Measurements from ENCODE around the gene GORASP2.

GORASP2 gene

GRCh38 chr2:170922634-170923494, 6.2 kb upstream of the GORASP2 start:
- no peak for TF ChIP-seq CTCF (IDR thresholded peaks at IDR 0.05; ENCODE audit: insufficient read depth, low read depth, low read length, missing control alignments)
- DNase-seq (ENCODE audit: low read depth), result no peak

GRCh38 chr2:170923799-170924198, 5.3 kb upstream of the GORASP2 start:
- no peak for DNase-seq (ENCODE audit: low read depth)
- no peak for TF ChIP-seq CTCF (IDR thresholded peaks at IDR 0.05; ENCODE audit: insufficient read depth, low read depth, low read length, missing control alignments)
- no peak overlapping the region for H3K4me3 ChIP-seq (ENCODE audit: low read depth, low read length)

More at GRCh38 chr2:170922634-170923494, 6.2 kb upstream of the GORASP2 start:
- no peak overlapping the region for H3K4me3 ChIP-seq (ENCODE audit: low read depth, low read length)

GRCh38 chr2:170924969-170925368, 4.1 kb upstream of the GORASP2 start:
- no peak for TF ChIP-seq CTCF (IDR thresholded peaks at IDR 0.05; ENCODE audit: insufficient read depth, low read depth, low read length, missing control alignments)
- H3K4me3 ChIP-seq (ENCODE audit: low read depth, low read length), result no peak overlapping the region
- DNase-seq (ENCODE audit: low read depth), result peak; percentile 37

GRCh38 chr2:170925923-170926322, 3.1 kb upstream of the GORASP2 start:
- no peak for TF ChIP-seq CTCF (IDR thresholded peaks at IDR 0.05; ENCODE audit: insufficient read depth, low read depth, low read length, missing control alignments)
- no peak for DNase-seq (ENCODE audit: low read depth)
- H3K4me3 ChIP-seq (ENCODE audit: low read depth, low read length), result no peak overlapping the region

GRCh38 chr2:170926743-170927297, 2.2 kb upstream of the GORASP2 start:
- no peak for DNase-seq (ENCODE audit: low read depth)
- TF ChIP-seq CTCF (IDR thresholded peaks at IDR 0.05; ENCODE audit: insufficient read depth, low read depth, low read length, missing control alignments), result no peak
- H3K4me3 ChIP-seq (ENCODE audit: low read depth, low read length), result no peak overlapping the region

- peak; percentile 28 for DNase-seq (ENCODE audit: low read depth)
- no peak for TF ChIP-seq CTCF (IDR thresholded peaks at IDR 0.05; ENCODE audit: insufficient read depth, low read depth, low read length, missing control alignments)
- peak overlapping the region; percentile 62 for H3K4me3 ChIP-seq (ENCODE audit: low read depth, low read length)
These were observed 823 bp upstream of the GORASP2 start for GRCh38 chr2:170928036-170928823.

All from GM12865 (cell line).